Stimulated activated CD4-positive, alpha-beta T cell treated with anti-CD3 and anti-CD28 coated beads, Interleukin-12 subunit alpha, Interleukin-12 subunit beta, amount 100 ng/mL, for 4 hours (primary cell): ENCODE data around the gene BRME1.
"Not testable (repeated sequence)": the region's sequence is repeated elsewhere in the genome, so short reads cannot be mapped to it uniquely, and the experiment has no call there.

Experiments used
- DNase-seq: peaks from one replicate; pipeline ENCODE4 v3.0.0-alpha.2; 2020

Gene BRME1

GRCh38 chr19:13865571-13866462, 40.1 kb downstream of the BRME1 start:
- DNase-seq = no peak

- DNase-seq = no peak
Measured at GRCh38 chr19:13864667-13865570, 41.0 kb downstream of the BRME1 start.

- no peak for DNase-seq
Measured at GRCh38 chr19:13864046-13864666, 41.8 kb downstream of the BRME1 start.

- peak; percentile 85 for DNase-seq
Measured at GRCh38 chr19:13861714-13862531, 44.0 kb downstream of the BRME1 start.

- no peak for DNase-seq
Measured at GRCh38 chr19:13861392-13861713, 44.6 kb downstream of the BRME1 start.

GRCh38 chr19:13860679-13861391, 45.1 kb downstream of the BRME1 start:
- DNase-seq = no peak

GRCh38 chr19:13859361-13859880, 46.5 kb downstream of the BRME1 start:
- DNase-seq = no peak

- no peak for DNase-seq
Measured at GRCh38 chr19:13856497-13856896, 49.4 kb downstream of the BRME1 start.

- not testable (repeated sequence) for DNase-seq
Measured at GRCh38 chr19:13852171-13852707, 53.7 kb downstream of the BRME1 start.

GRCh38 chr19:13851734-13852114, 54.2 kb downstream of the BRME1 start:
- not testable (repeated sequence) for DNase-seq

GRCh38 chr19:13850910-13851733, 54.8 kb downstream of the BRME1 start:
- DNase-seq = peak; percentile 55

GRCh38 chr19:13849991-13850909, 55.7 kb downstream of the BRME1 start:
- DNase-seq = peak; percentile 61

- no peak for DNase-seq
Measured at GRCh38 chr19:13848798-13849676, 56.9 kb downstream of the BRME1 start.

GRCh38 chr19:13848340-13848677, 57.6 kb downstream of the BRME1 start:
- DNase-seq = no peak

- peak; percentile 74 for DNase-seq
Measured at GRCh38 chr19:13847407-13848339, 58.2 kb downstream of the BRME1 start.

GRCh38 chr19:13846557-13847406, 59.1 kb downstream of the BRME1 start:
- peak; percentile 81 for DNase-seq
